CD4-positive, CD25-positive, alpha-beta regulatory T cell (primary cell): ENCODE results near the gene DCK. TPM values are rescaled to one million over a fixed set of nuclear protein-coding genes. Genes with fewer than 3 reads are reported as not detected.
A peak's percentile ranks its signal among the peaks of the same experiment; 100 is the strongest.

Experiments used
- ATAC-seq, 2 donors: fragments of 150-1000 bp; cut with Tn5 transposase; one replicate each; pipeline ENCODE4 v1.10.0; 2021; ENCODE audit warnings: low read depth in 2 of 2, moderate number of reproducible peaks in 2 of 2, moderate library complexity in 1 of 2
- DNase-seq, 3 donors: peaks; one replicate each; pipeline versions ENCODE4 v3.0.0 to v3.0.0-alpha.2; 2012 to 2022; ENCODE audit warnings: mixed read lengths in 1 of 3
- H3K27ac ChIP-seq: one replicate; pipeline ENCODE4 v1.7.0; 2013; ENCODE audit warnings: mild to moderate bottlenecking, low read length; ENCODE audit not compliant: insufficient read depth, poor library complexity, severe bottlenecking
- H3K27me3 ChIP-seq: one replicate; pipeline ENCODE4 v1.7.0; 2013; ENCODE audit warnings: low read length; ENCODE audit not compliant: control insufficient read depth, insufficient read depth
- H3K36me3 ChIP-seq: one replicate; pipeline ENCODE4 v1.7.0; 2013; ENCODE audit warnings: mild to moderate bottlenecking, low read length, moderate library complexity; ENCODE audit not compliant: control insufficient read depth, insufficient read depth
- H3K4me1 ChIP-seq: 2 replicates; pipeline ENCODE4 v1.7.0; 2013; ENCODE audit warnings: mild to moderate bottlenecking, low read length; ENCODE audit not compliant: insufficient read depth, control insufficient read depth, poor library complexity, severe bottlenecking
- H3K4me3 ChIP-seq: one replicate; pipeline ENCODE4 v1.7.0; 2013; ENCODE audit warnings: low read depth, mild to moderate bottlenecking, low read length, moderate library complexity
- H3K9me3 ChIP-seq, 2 experiments: 1 replicate in 1 of 2; 2 replicates in 1 of 2; pipeline ENCODE4 v1.7.0; 2013; ENCODE audit warnings: low read length in 2 of 2, mild to moderate bottlenecking in 1 of 2, moderate library complexity in 1 of 2; ENCODE audit not compliant: control insufficient read depth in 2 of 2
- H3K27ac Mint-ChIP-seq, 3 donors: one replicate each; pipeline ENCODE4 v1.8.0; 2020 to 2022; ENCODE audit warnings: mild to moderate bottlenecking in 3 of 3, mixed read lengths in 3 of 3, moderate library complexity in 2 of 3
- H3K27me3 Mint-ChIP-seq: one replicate; pipeline ENCODE4 v1.8.0; 2022; ENCODE audit warnings: mild to moderate bottlenecking, mixed read lengths
- H3K36me3 Mint-ChIP-seq: one replicate; pipeline ENCODE4 v1.8.0; 2020; ENCODE audit warnings: mixed read lengths
- H3K4me1 Mint-ChIP-seq, 4 donors: one replicate each; pipeline ENCODE4 v1.8.0; 2020 to 2022; ENCODE audit warnings: mixed read lengths in 4 of 4, mild to moderate bottlenecking in 1 of 4
- H3K4me3 Mint-ChIP-seq, 4 donors: one replicate each; pipeline ENCODE4 v1.8.0; 2020 to 2022; ENCODE audit warnings: mild to moderate bottlenecking in 4 of 4, mixed read lengths in 4 of 4, moderate library complexity in 3 of 4
- H3K9me3 Mint-ChIP-seq, 7 donors: one replicate each; pipeline ENCODE4 v1.8.0; 2020 to 2022; ENCODE audit warnings: mixed read lengths in 7 of 7, mild to moderate bottlenecking in 3 of 7, moderate library complexity in 2 of 7
- polyA plus RNA-seq, 4 donors: library from polyadenylated mRNA; unstranded; fragments of 300-500 nt; fragmentation: Illumina TruSeq; gene quantifications; one replicate each; pipeline ENCODE4 v1.2.3, GENCODE V29; 2021
- total RNA-seq: library from RNA; stranded (reverse); gene quantifications from one replicate; pipeline ENCODE4 v1.2.3, GENCODE V29; 2022

DCK gene
- total and polyA plus RNA-seq, 5 donors from 2014 or later = 33.1 to 118 (median 114) TPM

GRCh38 chr4:70958681-70959080, 34.8 kb upstream of the DCK start:
- H3K27me3 ChIP-seq = no peaks in the 10 kb centered on the region
- no peak overlapping the region for H3K27ac ChIP-seq
- no peak overlapping the region for H3K4me3 ChIP-seq
- no peaks in the 10 kb centered on the region for H3K4me1 ChIP-seq
- Mint-ChIP-seq H3K36me3 (peaks cover 10% of the 10 kb centered on the region), H3K4me3 (no peak overlapping the region), H3K9me3 (no peaks in the 10 kb centered on the region), H3K27me3 (no peaks in the 10 kb centered on the region), H3K4me1 (peaks cover 0 to 10% (median 7%) of the 10 kb centered on the region in 4 donors), H3K27ac (no peak overlapping the region)
- DNase-seq (no peak), ATAC-seq (no peak)
- H3K36me3 ChIP-seq = peaks cover 5% of the 10 kb centered on the region
- no peaks in the 10 kb centered on the region for H3K9me3 ChIP-seq

- Histone ChIP-seq H3K4me3 (no peak overlapping the region), H3K36me3 (peaks cover 4% of the 10 kb centered on the region), H3K27ac (no peak overlapping the region), H3K4me1 (no peaks in the 10 kb centered on the region), H3K27me3 (no peaks in the 10 kb centered on the region), H3K9me3 (no peaks in the 10 kb centered on the region)
- no peaks in the 10 kb centered on the region for H3K9me3 Mint-ChIP-seq
- H3K27me3 Mint-ChIP-seq = no peaks in the 10 kb centered on the region
- no peak for DNase-seq
- no peak for ATAC-seq
- peaks cover 2 to 11% (median 4%) of the 10 kb centered on the region in 4 donors for H3K4me1 Mint-ChIP-seq
- H3K4me3 Mint-ChIP-seq = no peak overlapping the region
- peaks cover 11% of the 10 kb centered on the region for H3K36me3 Mint-ChIP-seq
- H3K27ac Mint-ChIP-seq = no peak overlapping the region
Observed at GRCh38 chr4:70969076-70969475, 24.4 kb upstream of the DCK start.

GRCh38 chr4:70976252-70976651, 17.2 kb upstream of the DCK start:
- Mint-ChIP-seq H3K36me3 (peaks cover 11% of the 10 kb centered on the region), H3K4me3 (no peak overlapping the region), H3K9me3 (no peaks in the 10 kb centered on the region), H3K4me1 (peaks cover 0 to 4% (median 3%) of the 10 kb centered on the region in 4 donors), H3K27me3 (no peaks in the 10 kb centered on the region), H3K27ac (no peak overlapping the region)
- ATAC-seq (no peak), DNase-seq (no peak)
- H3K4me3 ChIP-seq = no peak overlapping the region
- H3K4me1 ChIP-seq = no peaks in the 10 kb centered on the region
- no peaks in the 10 kb centered on the region for H3K27me3 ChIP-seq
- H3K9me3 ChIP-seq = no peaks in the 10 kb centered on the region
- no peak overlapping the region for H3K27ac ChIP-seq
- H3K36me3 ChIP-seq = peaks cover 8% of the 10 kb centered on the region

- Histone ChIP-seq H3K27me3 (no peaks in the 10 kb centered on the region), H3K27ac (no peak overlapping the region), H3K36me3 (peaks cover 8% of the 10 kb centered on the region), H3K4me3 (no peak overlapping the region), H3K4me1 (no peaks in the 10 kb centered on the region), H3K9me3 (no peaks in the 10 kb centered on the region)
- DNase-seq = no peak
- peaks cover 0 to 2% (median 0%) of the 10 kb centered on the region in 4 donors for H3K4me1 Mint-ChIP-seq
- H3K27me3 Mint-ChIP-seq = no peaks in the 10 kb centered on the region
- no peak overlapping the region for H3K4me3 Mint-ChIP-seq
- peak overlapping the region in 1 of 3 donors; percentile 40 for H3K27ac Mint-ChIP-seq
- H3K36me3 Mint-ChIP-seq = peaks cover 8% of the 10 kb centered on the region
- H3K9me3 Mint-ChIP-seq = no peaks in the 10 kb centered on the region
- ATAC-seq = no peak
Observed at GRCh38 chr4:70979445-70980008, 13.9 kb upstream of the DCK start.

- no peaks in the 10 kb centered on the region for H3K27me3 Mint-ChIP-seq
- H3K27ac Mint-ChIP-seq = peak overlapping the region in 1 of 3 donors; percentile 67
- no peak for DNase-seq
- H3K27ac ChIP-seq = no peak overlapping the region
- H3K9me3 Mint-ChIP-seq = no peaks in the 10 kb centered on the region
- H3K36me3 Mint-ChIP-seq = peaks cover 8% of the 10 kb centered on the region
- peaks cover 6% of the 10 kb centered on the region for H3K36me3 ChIP-seq
- no peak overlapping the region for H3K4me3 ChIP-seq
- H3K27me3 ChIP-seq = no peaks in the 10 kb centered on the region
- no peak for ATAC-seq
- no peaks in the 10 kb centered on the region for H3K9me3 ChIP-seq
- peaks cover 0 to 2% (median 0%) of the 10 kb centered on the region in 4 donors for H3K4me1 Mint-ChIP-seq
- H3K4me1 ChIP-seq = no peaks in the 10 kb centered on the region
- no peak overlapping the region for H3K4me3 Mint-ChIP-seq
Observed at GRCh38 chr4:70980196-70980595, 13.3 kb upstream of the DCK start.

GRCh38 chr4:70984106-70984505, 9.3 kb upstream of the DCK start:
- H3K9me3 Mint-ChIP-seq = no peaks in the 10 kb centered on the region
- no peak for DNase-seq
- no peaks in the 10 kb centered on the region for H3K4me1 ChIP-seq
- peaks cover 4% of the 10 kb centered on the region for H3K36me3 ChIP-seq
- no peak for ATAC-seq
- no peaks in the 10 kb centered on the region for H3K27me3 ChIP-seq
- H3K27me3 Mint-ChIP-seq = no peaks in the 10 kb centered on the region
- H3K27ac ChIP-seq = no peak overlapping the region
- no peak overlapping the region for H3K4me3 Mint-ChIP-seq
- no peak overlapping the region for H3K4me3 ChIP-seq
- peaks cover 0 to 2% (median 0%) of the 10 kb centered on the region in 4 donors for H3K4me1 Mint-ChIP-seq
- no peaks in the 10 kb centered on the region for H3K36me3 Mint-ChIP-seq
- no peaks in the 10 kb centered on the region for H3K9me3 ChIP-seq
- H3K27ac Mint-ChIP-seq = no peak overlapping the region

- Histone ChIP-seq H3K27me3 (no peaks in the 10 kb centered on the region), H3K9me3 (no peaks in the 10 kb centered on the region), H3K4me3 (no peak overlapping the region), H3K36me3 (no peaks in the 10 kb centered on the region), H3K4me1 (no peaks in the 10 kb centered on the region), H3K27ac (no peak overlapping the region)
- ATAC-seq (no peak), DNase-seq (peak in 1 of 3 donors; percentile 27)
- no peak overlapping the region for H3K27ac Mint-ChIP-seq
- no peaks in the 10 kb centered on the region for H3K27me3 Mint-ChIP-seq
- no peaks in the 10 kb centered on the region for H3K36me3 Mint-ChIP-seq
- H3K4me3 Mint-ChIP-seq = no peak overlapping the region
- peaks cover 0 to 2% (median under 1%) of the 10 kb centered on the region in 4 donors for H3K4me1 Mint-ChIP-seq
- no peaks in the 10 kb centered on the region for H3K9me3 Mint-ChIP-seq
Observed at GRCh38 chr4:70984589-70984988, 8.9 kb upstream of the DCK start.

GRCh38 chr4:70991596-70991995, 1.9 kb upstream of the DCK start:
- Histone ChIP-seq H3K4me3 (no peak overlapping the region), H3K27ac (no peak overlapping the region), H3K27me3 (no peaks in the 10 kb centered on the region), H3K36me3 (no peaks in the 10 kb centered on the region), H3K9me3 (no peaks in the 10 kb centered on the region), H3K4me1 (peaks cover 27% of the 10 kb centered on the region)
- Mint-ChIP-seq H3K36me3 (peaks cover 4% of the 10 kb centered on the region), H3K27ac (peak overlapping the region in 2 of 3 donors; percentile 77 to 79), H3K4me1 (peaks cover 20 to 36% (median 28%) of the 10 kb centered on the region in 4 donors), H3K4me3 (peak overlapping the region in 2 of 4 donors; percentile 66 to 96), H3K27me3 (no peaks in the 10 kb centered on the region), H3K9me3 (no peaks in the 10 kb centered on the region)
- no peak for ATAC-seq
- no peak for DNase-seq
